Memory B cell (primary cell): Measurements from ENCODE around the gene MPHOSPH8.

ENCODE experiments used
- ATAC-seq: fragments of 150-1000 bp; cut with Tn5 transposase; 2 replicates; pipeline ENCODE4 v1.10.0; 2021; ENCODE audit warnings: low read depth, mild to moderate bottlenecking, moderate library complexity
- DNase-seq, 2 donors: peaks; one replicate each; pipeline ENCODE4 v3.0.0; 2022; ENCODE audit warnings: low spot score in 2 of 2
- H3K27ac Mint-ChIP-seq: one replicate; pipeline ENCODE4 v1.8.0; 2022; ENCODE audit warnings: mild to moderate bottlenecking, moderate library complexity, mixed read lengths
- H3K27me3 Mint-ChIP-seq: one replicate; pipeline ENCODE4 v1.8.0; 2022; ENCODE audit warnings: mixed read lengths
- H3K36me3 Mint-ChIP-seq: one replicate; pipeline ENCODE4 v1.8.0; 2022; ENCODE audit warnings: mild to moderate bottlenecking, mixed read lengths
- H3K4me1 Mint-ChIP-seq: one replicate; pipeline ENCODE4 v1.8.0; 2022; ENCODE audit warnings: mixed read lengths
- H3K4me3 Mint-ChIP-seq: one replicate; pipeline ENCODE4 v1.8.0; 2022; ENCODE audit warnings: mild to moderate bottlenecking, moderate library complexity, mixed read lengths
- H3K9me3 Mint-ChIP-seq: one replicate; pipeline ENCODE4 v1.8.0; 2022; ENCODE audit warnings: mixed read lengths

MPHOSPH8 gene

DNA sequence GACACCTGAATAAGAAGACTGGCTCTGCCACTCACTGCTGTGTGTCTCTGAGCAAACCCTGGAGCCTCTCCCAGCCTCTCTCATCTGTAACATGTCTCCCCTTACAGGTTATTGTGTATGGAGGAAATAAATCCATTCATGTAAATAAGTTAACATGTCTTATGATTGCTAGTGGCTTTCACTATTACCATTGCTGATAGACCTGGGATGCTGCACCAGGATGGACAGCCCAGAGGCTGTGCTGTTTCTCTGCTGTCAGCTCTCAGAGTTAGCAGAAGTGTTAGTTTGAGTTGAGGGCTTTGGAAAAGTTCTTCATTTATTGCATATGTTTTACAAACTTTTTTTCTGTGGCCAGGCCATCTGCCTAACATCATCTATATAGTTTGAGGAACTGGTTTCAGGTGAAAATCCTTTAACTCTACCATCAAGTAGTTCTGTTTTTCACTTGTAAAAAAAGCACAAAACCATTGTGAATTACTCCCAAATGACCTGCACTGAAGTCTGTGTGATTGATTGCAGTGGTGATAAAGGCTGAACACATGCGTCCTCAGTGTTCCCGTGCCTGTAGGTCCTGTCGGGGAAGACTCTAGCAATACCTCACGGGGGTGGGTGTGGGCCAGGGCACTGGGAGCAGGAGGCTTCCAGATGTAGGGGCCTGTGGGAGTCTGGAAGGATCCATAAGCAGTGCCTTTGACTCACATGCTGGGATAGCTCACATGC is 24.6 kb downstream of the MPHOSPH8 start:
- Mint-ChIP-seq H3K4me3 (no peak overlapping the region), H3K27me3 (no peaks in the 10 kb centered on the region), H3K36me3 (peaks cover 26% of the 10 kb centered on the region)

DNA sequence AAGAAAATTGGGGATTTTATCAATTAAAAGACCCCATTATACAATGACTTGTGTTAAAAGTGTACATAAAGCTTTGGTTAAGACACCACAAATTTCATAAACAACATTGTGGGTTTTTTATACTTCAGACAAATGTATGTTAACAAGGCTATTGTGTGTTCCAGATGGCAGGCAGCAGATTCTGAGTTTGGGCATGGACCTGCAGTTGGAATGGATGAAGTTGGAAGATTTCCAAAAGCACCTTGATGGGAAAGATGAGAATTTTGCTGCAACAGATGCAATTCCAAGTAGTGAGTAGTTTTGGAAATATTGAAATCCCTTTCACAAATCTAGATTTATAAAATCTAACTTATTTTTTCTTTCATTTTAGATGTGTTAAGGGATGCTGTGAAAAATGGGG is 25.4 kb downstream of the MPHOSPH8 start:
- Mint-ChIP-seq H3K36me3 (peaks cover 25% of the 10 kb centered on the region), H3K4me3 (no peak overlapping the region), H3K4me1 (no peaks in the 10 kb centered on the region), H3K27ac (no peak overlapping the region), H3K9me3 (no peaks in the 10 kb centered on the region), H3K27me3 (no peaks in the 10 kb centered on the region)
- DNase-seq = no peak
- no peak for ATAC-seq

More for the DNA sequence above, 24.6 kb downstream of the MPHOSPH8 start:
- no peaks in the 10 kb centered on the region for H3K4me1 Mint-ChIP-seq
- no peaks in the 10 kb centered on the region for H3K9me3 Mint-ChIP-seq
- DNase-seq (no peak), ATAC-seq (no peak)
- no peak overlapping the region for H3K27ac Mint-ChIP-seq

DNA sequence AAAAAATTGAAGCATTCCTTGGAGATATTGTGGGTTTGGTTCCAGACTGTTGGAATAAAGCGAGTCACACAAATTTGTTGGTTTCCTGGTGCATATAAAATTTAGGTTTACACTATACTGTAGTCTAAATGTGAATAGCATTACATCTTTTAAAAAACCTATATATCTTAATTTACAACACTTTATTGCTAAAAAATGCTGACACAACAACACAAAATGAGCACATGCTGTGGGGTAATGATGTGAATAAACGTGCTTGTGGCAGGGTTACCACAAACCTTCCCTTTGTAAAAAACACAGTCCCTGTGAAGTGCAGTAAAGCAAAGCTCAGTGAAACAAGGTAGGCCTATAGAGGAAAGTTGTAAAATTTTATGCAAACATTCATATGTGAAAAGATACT is 27.7 kb downstream of the MPHOSPH8 start:
- no peaks in the 10 kb centered on the region for H3K27me3 Mint-ChIP-seq
- no peak for ATAC-seq
- H3K4me1 Mint-ChIP-seq = peaks cover 3% of the 10 kb centered on the region
- H3K9me3 Mint-ChIP-seq = no peaks in the 10 kb centered on the region
- H3K36me3 Mint-ChIP-seq = peaks cover 33% of the 10 kb centered on the region
- H3K4me3 Mint-ChIP-seq = no peak overlapping the region
- no peak for DNase-seq
- peak overlapping the region; percentile 38 for H3K27ac Mint-ChIP-seq

DNA sequence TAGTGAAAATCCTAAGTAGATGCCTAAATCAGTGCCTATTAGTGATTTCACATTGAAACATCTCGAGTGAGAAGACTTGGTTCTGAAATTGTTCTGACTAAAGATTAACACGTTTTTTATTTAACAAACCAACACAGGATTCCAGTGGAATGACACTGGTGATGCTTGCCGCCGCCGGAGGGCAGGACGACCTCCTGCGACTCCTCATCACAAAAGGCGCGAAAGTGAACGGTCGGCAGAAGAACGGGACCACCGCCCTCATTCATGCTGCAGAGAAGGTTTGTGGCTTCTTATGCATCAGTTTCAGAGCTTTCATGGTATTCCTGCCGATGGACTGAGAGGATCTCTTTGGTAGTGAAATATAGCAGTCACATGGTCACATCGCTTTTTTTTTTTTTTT is 28.1 kb downstream of the MPHOSPH8 start:
- DNase-seq (no peak), ATAC-seq (no peak)
- Mint-ChIP-seq H3K9me3 (no peaks in the 10 kb centered on the region), H3K4me3 (no peak overlapping the region), H3K27me3 (no peaks in the 10 kb centered on the region), H3K27ac (no peak overlapping the region), H3K4me1 (peaks cover 3% of the 10 kb centered on the region), H3K36me3 (peaks cover 33% of the 10 kb centered on the region)

DNA sequence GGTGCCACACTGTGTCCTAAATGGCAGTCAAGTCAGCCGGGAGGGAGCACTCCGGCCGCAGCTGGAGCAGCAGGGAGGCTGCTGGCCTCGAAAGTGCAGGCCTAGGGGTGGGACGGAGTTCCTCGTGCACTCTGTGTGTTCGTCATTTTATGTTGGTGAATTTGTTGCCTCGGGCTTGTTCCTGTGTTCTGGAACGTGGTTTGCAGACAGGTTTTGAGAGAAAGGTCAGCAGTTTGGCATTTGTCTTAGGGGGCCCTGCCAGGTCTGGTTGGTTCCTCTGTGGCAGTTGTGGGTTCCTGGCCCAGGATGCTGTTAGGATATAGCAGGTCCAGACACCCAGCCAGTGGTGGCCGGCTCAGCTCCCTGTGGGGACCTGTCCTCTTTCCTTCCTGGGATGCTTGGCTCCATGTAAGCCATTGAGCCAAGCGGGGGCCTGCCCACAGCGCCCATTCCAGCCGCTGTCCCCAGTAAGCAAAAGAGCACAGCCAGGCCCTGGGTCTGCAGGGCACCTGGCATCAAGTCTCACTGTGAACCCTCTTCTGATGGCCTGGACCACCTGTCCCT is 30.0 kb downstream of the MPHOSPH8 start:
- peaks cover 3% of the 10 kb centered on the region for H3K4me1 Mint-ChIP-seq
- no peaks in the 10 kb centered on the region for H3K9me3 Mint-ChIP-seq
- no peak overlapping the region for H3K27ac Mint-ChIP-seq
- H3K4me3 Mint-ChIP-seq = no peak overlapping the region
- peaks cover 32% of the 10 kb centered on the region for H3K36me3 Mint-ChIP-seq
- H3K27me3 Mint-ChIP-seq = no peaks in the 10 kb centered on the region
- ATAC-seq = no peak
- no peak for DNase-seq

DNA sequence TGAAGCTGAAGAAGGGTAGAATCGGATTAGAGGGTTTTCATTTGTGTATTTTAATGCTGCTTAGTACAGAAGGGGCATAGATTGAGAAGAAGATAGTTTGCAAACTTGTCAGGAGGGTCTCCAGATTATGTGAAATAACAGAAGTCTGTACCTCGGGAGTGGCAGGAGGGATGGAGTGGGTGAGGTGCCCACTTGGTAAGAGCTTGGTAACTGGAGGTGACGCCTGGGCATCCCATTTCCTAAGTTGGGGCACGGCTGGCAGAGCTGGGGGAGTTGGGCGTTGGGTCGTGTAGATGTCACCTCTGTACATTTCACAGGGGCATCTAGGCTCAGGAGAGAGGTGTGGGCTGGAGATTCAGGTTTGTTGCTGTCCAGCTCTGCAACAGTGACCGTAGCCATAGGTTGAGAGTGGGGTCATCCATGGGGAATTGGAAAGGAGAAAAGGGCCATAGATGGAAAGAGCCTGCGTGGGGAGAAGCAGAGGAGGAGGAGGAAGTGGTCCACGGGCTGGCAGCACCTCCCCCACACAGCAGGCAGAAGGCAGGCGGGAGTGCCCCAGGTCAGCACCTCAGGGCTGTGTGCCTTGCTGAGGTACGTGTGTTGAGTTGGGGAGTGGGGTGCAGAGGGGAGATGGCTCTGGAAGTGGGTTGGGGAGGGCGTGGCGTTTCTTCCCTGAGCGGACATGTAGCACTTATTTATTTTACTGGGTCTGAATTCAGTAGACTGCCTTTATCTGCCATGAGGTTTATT is 31.2 kb downstream of the MPHOSPH8 start:
- Mint-ChIP-seq H3K9me3 (no peaks in the 10 kb centered on the region), H3K36me3 (peaks cover 31% of the 10 kb centered on the region), H3K27ac (peak overlapping the region; percentile 85), H3K4me3 (no peak overlapping the region), H3K27me3 (no peaks in the 10 kb centered on the region), H3K4me1 (peaks cover 3% of the 10 kb centered on the region)
- no peak for DNase-seq
- ATAC-seq = no peak

DNA sequence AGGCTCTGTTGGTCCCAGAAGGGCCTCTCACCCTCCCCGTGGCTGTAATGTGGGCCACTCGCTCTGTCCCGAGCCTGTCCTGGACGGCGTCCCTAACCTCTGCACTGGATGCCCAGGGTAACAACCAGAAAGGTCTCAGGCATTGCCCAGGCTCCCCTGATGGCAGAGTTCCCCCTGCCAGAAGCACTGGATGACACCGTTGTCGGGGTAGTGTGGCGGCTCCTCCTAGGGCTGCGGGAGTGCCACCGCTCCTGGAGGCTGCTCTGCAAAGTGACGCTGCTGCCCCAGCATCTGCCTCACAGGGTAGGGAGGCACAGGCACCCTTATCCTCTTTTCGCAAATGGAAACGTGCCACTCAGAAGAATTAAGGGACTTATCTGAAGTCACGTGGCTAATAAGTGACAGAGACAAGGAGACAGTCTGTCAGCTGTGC is 32.0 kb downstream of the MPHOSPH8 start:
- H3K9me3 Mint-ChIP-seq = no peaks in the 10 kb centered on the region
- no peak for ATAC-seq
- no peaks in the 10 kb centered on the region for H3K27me3 Mint-ChIP-seq
- no peak for DNase-seq
- peaks cover 6% of the 10 kb centered on the region for H3K4me1 Mint-ChIP-seq
- H3K27ac Mint-ChIP-seq = peak overlapping the region; percentile 85
- H3K4me3 Mint-ChIP-seq = no peak overlapping the region
- peaks cover 34% of the 10 kb centered on the region for H3K36me3 Mint-ChIP-seq

DNA sequence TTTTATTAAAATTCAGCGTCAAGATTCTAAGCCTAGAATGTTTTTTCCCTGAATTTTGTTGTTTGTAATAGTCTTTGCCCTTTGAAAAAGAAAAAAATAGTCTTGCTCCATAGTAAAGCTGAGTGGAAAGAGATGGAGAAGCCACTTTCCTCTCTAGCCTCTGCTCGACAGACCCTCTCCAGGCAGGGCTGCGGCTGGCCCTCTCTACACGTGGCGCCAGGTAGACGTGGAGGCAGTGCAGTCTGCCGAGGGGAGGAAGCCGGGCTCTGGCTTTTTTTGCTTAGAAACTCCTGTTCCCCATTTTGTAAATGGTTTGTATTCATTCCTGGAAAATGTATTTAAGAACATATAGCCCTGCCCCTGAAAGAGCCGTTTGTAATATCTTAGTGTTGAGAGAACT is 35.3 kb downstream of the MPHOSPH8 start:
- H3K27me3 Mint-ChIP-seq = no peaks in the 10 kb centered on the region
- no peaks in the 10 kb centered on the region for H3K9me3 Mint-ChIP-seq
- H3K27ac Mint-ChIP-seq = peak overlapping the region; percentile 74
- H3K4me1 Mint-ChIP-seq = peaks cover 6% of the 10 kb centered on the region
- no peak overlapping the region for H3K4me3 Mint-ChIP-seq
- peaks cover 36% of the 10 kb centered on the region for H3K36me3 Mint-ChIP-seq
- DNase-seq = no peak
- no peak for ATAC-seq

DNA sequence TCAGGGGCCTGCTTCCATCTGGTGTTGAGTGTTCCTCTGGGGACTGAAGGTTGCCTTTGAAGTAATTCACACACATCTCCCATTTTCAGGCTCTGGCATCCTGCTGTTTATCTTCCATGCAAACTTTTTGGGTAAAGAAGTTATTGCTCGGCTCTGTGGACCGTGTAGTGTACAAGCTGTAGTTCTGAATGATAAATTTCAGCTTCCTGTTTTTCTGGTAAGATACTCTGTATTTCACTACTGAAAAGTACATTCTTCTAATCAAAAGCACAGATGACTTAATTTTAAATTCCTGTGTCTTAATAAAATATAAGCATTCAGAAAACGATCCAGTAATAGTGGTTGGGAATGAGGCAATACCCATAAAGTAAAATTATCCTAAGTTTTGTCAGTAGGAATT is 36.7 kb downstream of the MPHOSPH8 start:
- Mint-ChIP-seq H3K27me3 (no peaks in the 10 kb centered on the region), H3K27ac (peak overlapping the region; percentile 74), H3K36me3 (peaks cover 31% of the 10 kb centered on the region), H3K9me3 (no peaks in the 10 kb centered on the region), H3K4me3 (no peak overlapping the region), H3K4me1 (peaks cover 3% of the 10 kb centered on the region)
- no peak for DNase-seq
- ATAC-seq = peak; percentile 41

DNA sequence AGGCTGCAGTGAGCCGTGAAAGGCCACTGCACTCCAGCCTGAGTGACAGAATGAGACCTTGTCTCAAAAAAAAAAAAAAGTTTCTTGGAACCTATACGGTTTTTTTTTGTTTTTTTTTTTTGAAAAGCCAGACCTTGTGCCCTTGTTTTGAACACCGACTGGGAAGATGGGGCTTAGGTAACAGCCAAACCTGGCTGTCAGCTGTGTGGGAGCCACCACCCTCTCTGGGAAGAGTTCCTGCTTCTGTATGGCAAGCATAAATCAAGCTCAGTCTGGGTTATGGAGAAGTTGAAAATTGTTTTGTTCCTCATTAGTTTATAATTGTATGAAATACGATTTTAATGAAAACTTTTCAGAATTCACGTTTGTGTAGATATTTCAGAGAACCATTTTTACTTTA is 39.5 kb downstream of the MPHOSPH8 start:
- no peaks in the 10 kb centered on the region for H3K27me3 Mint-ChIP-seq
- H3K36me3 Mint-ChIP-seq = peaks cover 32% of the 10 kb centered on the region

DNA sequence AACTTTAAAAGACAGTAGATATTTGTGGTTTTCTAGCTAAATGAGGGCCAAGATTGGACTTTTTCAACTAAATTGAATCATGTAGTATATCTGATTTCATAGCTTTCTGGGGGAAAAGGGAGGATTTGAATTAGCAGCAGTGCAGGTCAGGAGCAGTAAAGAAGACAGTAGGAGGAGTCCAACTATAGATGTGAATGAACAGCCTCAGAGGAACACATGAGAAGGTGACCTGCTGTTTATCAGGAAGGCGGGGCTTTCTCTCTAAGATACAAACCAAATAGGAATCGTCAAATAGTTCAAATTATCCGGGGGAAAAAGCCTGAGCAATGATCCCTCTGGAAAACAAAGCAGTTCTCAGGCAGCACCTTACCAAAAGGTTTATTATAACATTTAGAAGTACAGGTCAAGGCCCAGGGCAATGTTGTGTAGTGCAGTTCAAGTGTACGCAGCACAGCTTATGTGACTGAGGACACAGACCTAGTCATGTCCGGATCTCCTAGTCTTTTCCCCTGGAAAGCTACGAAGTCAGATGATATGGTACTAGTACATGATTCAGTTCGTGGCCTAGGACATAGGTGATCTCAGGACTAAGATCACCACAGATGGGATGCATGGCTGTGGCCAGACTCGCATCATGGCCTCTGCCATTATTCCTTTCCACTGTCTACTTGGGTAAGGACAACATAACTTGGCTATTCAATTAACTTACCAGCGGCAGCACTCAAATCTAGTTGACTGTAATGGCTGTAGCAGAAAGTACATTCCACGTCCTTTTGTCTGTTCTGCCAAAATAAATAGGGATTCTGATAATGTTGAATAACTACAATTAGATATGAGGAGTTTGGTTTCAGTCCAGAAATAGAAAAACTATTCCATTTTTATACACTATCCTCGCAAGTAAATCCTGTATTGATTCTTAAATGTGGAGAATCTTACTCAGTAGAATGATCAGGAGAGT is 40.3 kb downstream of the MPHOSPH8 start:
- H3K36me3 Mint-ChIP-seq = peaks cover 30% of the 10 kb centered on the region
- peak overlapping the region; percentile 79 for H3K27ac Mint-ChIP-seq
- no peaks in the 10 kb centered on the region for H3K9me3 Mint-ChIP-seq
- DNase-seq = no peak
- H3K4me3 Mint-ChIP-seq = no peak overlapping the region
- H3K4me1 Mint-ChIP-seq = peaks cover 3% of the 10 kb centered on the region
- no peak for ATAC-seq
- H3K27me3 Mint-ChIP-seq = no peaks in the 10 kb centered on the region

More for the DNA sequence above, 39.5 kb downstream of the MPHOSPH8 start:
- Mint-ChIP-seq H3K4me3 (no peak overlapping the region), H3K4me1 (peaks cover 3% of the 10 kb centered on the region), H3K9me3 (no peaks in the 10 kb centered on the region), H3K27ac (peak overlapping the region; percentile 79)
- DNase-seq (no peak), ATAC-seq (no peak)

DNA sequence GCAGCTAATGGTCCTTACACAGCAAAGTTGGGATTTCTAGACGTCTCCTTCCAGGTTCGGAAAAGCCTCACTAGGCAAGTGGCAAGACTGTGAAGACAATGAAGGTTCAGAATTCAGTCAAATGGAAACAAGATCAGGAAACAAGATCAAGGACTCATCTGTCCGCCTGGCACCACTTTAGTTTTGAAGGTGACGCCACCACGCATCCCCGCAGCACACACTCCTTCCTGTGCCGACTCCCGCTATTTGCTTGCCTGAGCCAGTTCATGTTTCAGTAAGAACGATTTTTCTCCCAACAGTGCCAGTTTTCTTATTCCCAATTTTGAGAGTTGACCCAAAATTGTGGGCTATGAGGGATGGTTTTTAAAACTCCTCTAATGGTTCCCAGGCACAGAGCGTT is 41.4 kb downstream of the MPHOSPH8 start:
- DNase-seq (no peak), ATAC-seq (no peak)
- H3K27me3 Mint-ChIP-seq = no peaks in the 10 kb centered on the region
- H3K27ac Mint-ChIP-seq = peak overlapping the region; percentile 10
- peaks cover 3% of the 10 kb centered on the region for H3K4me1 Mint-ChIP-seq
- no peaks in the 10 kb centered on the region for H3K9me3 Mint-ChIP-seq
- H3K36me3 Mint-ChIP-seq = peaks cover 26% of the 10 kb centered on the region
- H3K4me3 Mint-ChIP-seq = no peak overlapping the region

DNA sequence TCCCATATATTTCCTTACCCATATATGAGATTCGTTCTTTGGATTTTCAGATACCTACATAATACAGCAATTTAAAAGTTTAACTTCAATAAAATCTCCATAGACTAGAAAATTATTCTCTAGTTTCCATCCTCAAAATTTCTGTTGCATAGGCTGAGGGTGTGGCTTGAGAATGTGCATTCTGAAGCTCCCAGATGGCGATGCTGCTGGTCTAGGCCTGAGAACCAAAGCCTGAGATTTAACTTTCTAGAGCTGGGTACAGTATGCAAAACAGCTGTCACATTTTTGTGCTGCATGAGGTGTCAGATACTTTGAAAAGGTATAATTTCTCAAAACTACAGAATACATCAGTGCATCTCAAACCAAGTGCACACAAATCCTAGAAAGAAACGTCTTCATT is 42.7 kb downstream of the MPHOSPH8 start:
- H3K9me3 Mint-ChIP-seq = no peaks in the 10 kb centered on the region
- H3K27ac Mint-ChIP-seq = peak overlapping the region; percentile 10
- ATAC-seq (no peak), DNase-seq (no peak)
- peaks cover 21% of the 10 kb centered on the region for H3K36me3 Mint-ChIP-seq
- no peak overlapping the region for H3K4me3 Mint-ChIP-seq
- H3K4me1 Mint-ChIP-seq = no peaks in the 10 kb centered on the region
- no peaks in the 10 kb centered on the region for H3K27me3 Mint-ChIP-seq
